Neutrophil (primary cell): Measurements from ENCODE around the gene APPBP2.

Experiments used
- H3K27ac ChIP-seq: fragments of 200-600 bp; sonication (generic); 2 replicates; pipeline ENCODE4 v1.5.1; 2016; ENCODE audit warnings: mild to moderate bottlenecking, moderate library complexity
- H3K27me3 ChIP-seq: fragments of 200-600 bp; sonication (generic); 2 replicates; pipeline ENCODE4 v1.6.0; 2016; ENCODE audit warnings: mild to moderate bottlenecking
- H3K36me3 ChIP-seq: fragments of 200-600 bp; sonication (generic); 2 replicates; pipeline ENCODE4 v1.5.1; 2017
- H3K4me1 ChIP-seq, 2 experiments: fragments of 200-600 bp in 1 of 2; sonication (generic) in 1 of 2; 1 replicate in 1 of 2; 2 replicates in 1 of 2; pipeline versions ENCODE4 v1.5.1 to v1.6.1; 2013 to 2016; ENCODE audit warnings: low read depth in 1 of 2, low read length in 1 of 2, mild to moderate bottlenecking in 1 of 2, moderate library complexity in 1 of 2; ENCODE audit not compliant: control insufficient read depth in 1 of 2, insufficient read depth in 1 of 2
- H3K4me3 ChIP-seq, 2 experiments: fragments of 200-600 bp in 1 of 2; sonication (generic) in 1 of 2; 1 replicate in 1 of 2; 2 replicates in 1 of 2; pipeline ENCODE4 v1.5.1; 2013 to 2016; ENCODE audit warnings: low read depth in 1 of 2, low read length in 1 of 2, mild to moderate bottlenecking in 1 of 2, moderate library complexity in 1 of 2
- H3K9me3 ChIP-seq: fragments of 200-600 bp; sonication (generic); 2 replicates; pipeline ENCODE4 v1.5.1; 2016
- TF ChIP-seq, protein P1 (sequence below): fragments of 200-600 bp; sonication (generic); IDR thresholded peaks from 2 replicates; pipeline ENCODE4 v1.5.1; 2016; ENCODE audit warnings: antibody characterized with exemption

The APPBP2 gene, protein sequence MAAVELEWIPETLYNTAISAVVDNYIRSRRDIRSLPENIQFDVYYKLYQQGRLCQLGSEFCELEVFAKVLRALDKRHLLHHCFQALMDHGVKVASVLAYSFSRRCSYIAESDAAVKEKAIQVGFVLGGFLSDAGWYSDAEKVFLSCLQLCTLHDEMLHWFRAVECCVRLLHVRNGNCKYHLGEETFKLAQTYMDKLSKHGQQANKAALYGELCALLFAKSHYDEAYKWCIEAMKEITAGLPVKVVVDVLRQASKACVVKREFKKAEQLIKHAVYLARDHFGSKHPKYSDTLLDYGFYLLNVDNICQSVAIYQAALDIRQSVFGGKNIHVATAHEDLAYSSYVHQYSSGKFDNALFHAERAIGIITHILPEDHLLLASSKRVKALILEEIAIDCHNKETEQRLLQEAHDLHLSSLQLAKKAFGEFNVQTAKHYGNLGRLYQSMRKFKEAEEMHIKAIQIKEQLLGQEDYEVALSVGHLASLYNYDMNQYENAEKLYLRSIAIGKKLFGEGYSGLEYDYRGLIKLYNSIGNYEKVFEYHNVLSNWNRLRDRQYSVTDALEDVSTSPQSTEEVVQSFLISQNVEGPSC

DNA sequence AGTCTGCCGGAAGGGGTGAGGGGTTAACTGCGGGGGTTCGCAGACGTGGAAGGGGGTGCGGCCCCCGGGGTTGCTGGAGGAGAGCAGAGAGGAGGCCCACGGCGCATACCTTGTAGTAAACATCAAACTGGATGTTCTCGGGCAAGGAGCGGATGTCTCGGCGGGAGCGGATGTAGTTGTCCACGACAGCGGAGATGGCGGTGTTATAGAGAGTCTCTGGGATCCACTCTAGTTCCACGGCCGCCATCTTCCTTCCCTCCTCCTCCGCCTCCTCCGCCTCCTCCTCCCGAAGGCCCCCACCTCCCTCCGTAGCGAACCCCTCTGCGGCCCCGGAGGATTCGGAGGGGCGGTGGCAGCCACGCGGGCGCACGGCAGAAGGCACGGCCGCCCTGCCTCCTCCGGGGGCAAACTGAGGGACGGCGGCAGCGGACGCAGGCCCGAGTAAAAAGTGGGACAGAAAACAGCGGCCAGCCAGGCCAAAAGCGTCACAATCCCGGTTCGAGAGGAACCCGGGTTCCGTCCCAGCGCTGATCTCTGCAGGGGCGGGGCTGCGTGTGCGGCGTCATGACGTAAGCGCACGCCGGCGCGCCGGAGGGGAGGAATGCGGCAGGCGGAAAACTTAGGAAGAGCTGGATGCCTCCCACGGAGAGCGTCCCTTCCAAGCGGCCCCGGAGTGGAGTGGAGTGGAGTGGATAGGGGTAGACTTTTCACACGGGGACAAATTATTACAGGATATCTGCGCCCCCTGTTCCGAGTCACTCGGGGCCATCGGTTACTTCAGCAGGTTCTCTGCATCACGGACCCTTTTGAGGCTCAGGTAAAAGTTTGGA, at the start of gene APPBP2:
Gene APPBP2, minus strand, starts transcription at position 558 of the 830 bp plus-strand sequence. Its CDS starts 311 bp downstream, at position 247.
- no peaks in the 10 kb centered on the region for H3K9me3 ChIP-seq
- peak within 1 kb of the TSS; percentile 91 for H3K4me3 ChIP-seq
- no peaks in the 10 kb centered on the region for H3K27me3 ChIP-seq
- peak within 1 kb of the TSS; percentile 99 for H3K27ac ChIP-seq
- H3K36me3 ChIP-seq = peaks cover 2% of the 10 kb centered on the region
- H3K4me1 ChIP-seq = peaks cover 23 to 27% of the 10 kb centered on the region in 2 experiments
- TF ChIP-seq, protein P1, sequence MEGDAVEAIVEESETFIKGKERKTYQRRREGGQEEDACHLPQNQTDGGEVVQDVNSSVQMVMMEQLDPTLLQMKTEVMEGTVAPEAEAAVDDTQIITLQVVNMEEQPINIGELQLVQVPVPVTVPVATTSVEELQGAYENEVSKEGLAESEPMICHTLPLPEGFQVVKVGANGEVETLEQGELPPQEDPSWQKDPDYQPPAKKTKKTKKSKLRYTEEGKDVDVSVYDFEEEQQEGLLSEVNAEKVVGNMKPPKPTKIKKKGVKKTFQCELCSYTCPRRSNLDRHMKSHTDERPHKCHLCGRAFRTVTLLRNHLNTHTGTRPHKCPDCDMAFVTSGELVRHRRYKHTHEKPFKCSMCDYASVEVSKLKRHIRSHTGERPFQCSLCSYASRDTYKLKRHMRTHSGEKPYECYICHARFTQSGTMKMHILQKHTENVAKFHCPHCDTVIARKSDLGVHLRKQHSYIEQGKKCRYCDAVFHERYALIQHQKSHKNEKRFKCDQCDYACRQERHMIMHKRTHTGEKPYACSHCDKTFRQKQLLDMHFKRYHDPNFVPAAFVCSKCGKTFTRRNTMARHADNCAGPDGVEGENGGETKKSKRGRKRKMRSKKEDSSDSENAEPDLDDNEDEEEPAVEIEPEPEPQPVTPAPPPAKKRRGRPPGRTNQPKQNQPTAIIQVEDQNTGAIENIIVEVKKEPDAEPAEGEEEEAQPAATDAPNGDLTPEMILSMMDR = no peak

DNA sequence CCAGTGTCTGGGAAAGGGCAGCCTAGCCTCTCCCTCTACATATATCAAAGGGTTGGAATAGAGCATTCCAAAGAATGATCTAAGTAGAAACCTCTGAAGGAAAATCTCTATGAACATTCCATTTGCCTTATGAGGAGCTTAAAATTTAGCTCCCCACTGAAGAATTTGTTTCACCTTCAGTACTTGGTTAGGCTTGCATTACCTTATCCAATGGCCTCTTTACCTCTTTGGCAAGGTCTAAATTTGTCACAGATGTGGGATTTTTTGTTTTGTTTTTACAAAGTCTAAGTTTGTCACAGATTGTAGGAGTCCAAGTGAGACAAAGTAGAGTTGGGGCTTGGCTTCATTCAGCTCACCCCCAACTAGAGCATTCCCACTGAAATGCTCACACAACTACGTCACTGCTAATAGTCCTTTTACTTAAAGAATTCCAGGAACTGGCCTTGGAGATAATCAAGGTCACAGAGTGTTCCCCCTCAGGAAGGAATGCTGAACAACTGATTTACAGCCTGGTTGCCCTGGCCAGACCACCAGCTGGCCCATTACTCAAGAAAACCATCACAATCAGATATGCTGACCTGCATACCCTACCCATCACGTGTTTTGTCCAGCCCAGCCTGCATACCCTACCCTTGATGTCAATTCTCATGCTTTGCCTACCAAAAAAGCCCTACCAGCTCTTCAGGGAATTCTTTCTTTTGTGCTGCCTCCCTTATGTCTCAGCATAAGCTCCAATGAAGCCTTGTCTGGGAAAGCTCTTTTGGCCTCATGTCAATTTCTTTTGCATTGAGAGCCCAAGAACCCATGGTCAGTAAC, 47.4 kb upstream of the APPBP2 start:
- Histone ChIP-seq H3K4me1 (peaks cover 7 to 10% of the 10 kb centered on the region in 2 experiments), H3K36me3 (no peaks in the 10 kb centered on the region), H3K27ac (no peak overlapping the region), H3K4me3 (no peak overlapping the region), H3K9me3 (no peaks in the 10 kb centered on the region), H3K27me3 (no peaks in the 10 kb centered on the region)
- TF ChIP-seq, protein P1 = no peak

DNA sequence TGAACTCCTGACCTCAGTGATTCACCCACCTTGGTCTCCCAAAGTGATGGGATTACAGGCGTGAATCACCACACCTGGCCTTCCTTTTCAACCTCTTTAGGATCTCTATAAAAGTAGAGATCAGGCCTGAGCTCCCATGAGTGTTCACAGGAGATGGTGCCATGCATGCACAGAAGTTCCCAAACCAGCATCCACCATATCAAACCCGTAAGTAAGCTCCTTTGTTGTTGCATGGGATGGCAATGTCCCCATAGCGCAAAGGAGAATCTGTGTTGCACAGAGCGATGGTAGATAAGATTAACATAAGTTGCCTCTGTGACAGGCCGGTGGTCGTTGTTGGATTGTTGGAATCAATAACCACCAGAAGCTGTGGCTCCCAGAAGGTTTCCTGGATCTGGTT, 39.2 kb upstream of the APPBP2 start:
- H3K9me3 ChIP-seq = no peaks in the 10 kb centered on the region
- H3K27ac ChIP-seq = no peak overlapping the region
- no peaks in the 10 kb centered on the region for H3K27me3 ChIP-seq
- no peaks in the 10 kb centered on the region for H3K4me1 ChIP-seq
- no peaks in the 10 kb centered on the region for H3K36me3 ChIP-seq
- H3K4me3 ChIP-seq = no peak overlapping the region
- TF ChIP-seq, protein P1 = no peak

DNA sequence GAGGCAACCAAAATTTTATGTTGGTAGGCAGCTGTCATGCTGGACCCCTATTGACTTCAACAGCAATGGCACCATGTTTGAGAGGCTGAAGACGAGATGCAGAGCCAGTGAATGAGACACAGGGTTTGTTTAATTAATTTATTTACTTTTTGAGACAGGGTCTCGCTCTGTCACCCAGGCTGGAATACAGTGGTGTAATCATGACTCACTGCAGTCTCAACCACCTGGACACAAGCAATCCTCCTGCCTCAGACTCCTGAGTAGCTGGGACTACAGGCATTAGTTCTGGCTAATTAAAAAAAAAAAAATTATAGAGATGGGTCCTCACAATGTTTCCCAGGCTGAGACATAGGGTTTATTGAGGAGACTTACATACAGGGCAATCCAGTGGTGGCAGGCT, 37.7 kb upstream of the APPBP2 start:
- Histone ChIP-seq H3K27me3 (no peaks in the 10 kb centered on the region), H3K36me3 (no peaks in the 10 kb centered on the region), H3K27ac (no peak overlapping the region), H3K9me3 (no peaks in the 10 kb centered on the region), H3K4me3 (no peak overlapping the region), H3K4me1 (no peaks in the 10 kb centered on the region)
- TF ChIP-seq, protein P1 = no peak

DNA sequence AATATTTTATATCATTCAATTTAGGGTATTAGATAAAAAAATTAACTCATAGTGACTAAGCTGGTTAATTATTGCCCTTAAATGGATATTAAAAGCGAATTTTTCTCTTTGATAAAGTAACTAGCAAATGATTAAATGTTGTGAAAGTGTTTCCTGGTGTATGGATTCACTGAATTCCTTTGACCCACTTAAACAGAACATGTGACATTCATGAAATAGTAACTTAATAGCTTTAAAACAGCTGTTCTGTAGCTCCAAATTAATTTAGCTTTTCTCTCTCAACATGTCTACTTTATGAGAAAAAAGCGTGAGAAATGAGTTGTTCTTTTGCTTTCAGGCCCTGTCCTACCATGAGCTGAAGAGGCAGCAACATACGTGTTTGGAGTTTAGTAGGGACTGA, 36.4 kb upstream of the APPBP2 start:
- Histone ChIP-seq H3K27me3 (no peaks in the 10 kb centered on the region), H3K36me3 (no peaks in the 10 kb centered on the region)

More for the DNA sequence above, 36.4 kb upstream of the APPBP2 start:
- TF ChIP-seq, protein P1 = no peak
- H3K9me3 ChIP-seq = no peaks in the 10 kb centered on the region
- H3K27ac ChIP-seq = no peak overlapping the region
- H3K4me1 ChIP-seq = no peaks in the 10 kb centered on the region
- no peak overlapping the region for H3K4me3 ChIP-seq
